HG02870 (cell line): ENCODE results near the gene PHAF1.
A peak's percentile ranks its signal among the peaks of the same experiment; 100 is the strongest.

ENCODE experiments used
- ATAC-seq: cut with Tn5 transposase; IDR thresholded peaks from one replicate; pipeline ENCODE4 v1.9.1; 2021; ENCODE audit warnings: mild to moderate bottlenecking, moderate library complexity; ENCODE audit not compliant: unreplicated experiment

PHAF1 gene

DNA sequence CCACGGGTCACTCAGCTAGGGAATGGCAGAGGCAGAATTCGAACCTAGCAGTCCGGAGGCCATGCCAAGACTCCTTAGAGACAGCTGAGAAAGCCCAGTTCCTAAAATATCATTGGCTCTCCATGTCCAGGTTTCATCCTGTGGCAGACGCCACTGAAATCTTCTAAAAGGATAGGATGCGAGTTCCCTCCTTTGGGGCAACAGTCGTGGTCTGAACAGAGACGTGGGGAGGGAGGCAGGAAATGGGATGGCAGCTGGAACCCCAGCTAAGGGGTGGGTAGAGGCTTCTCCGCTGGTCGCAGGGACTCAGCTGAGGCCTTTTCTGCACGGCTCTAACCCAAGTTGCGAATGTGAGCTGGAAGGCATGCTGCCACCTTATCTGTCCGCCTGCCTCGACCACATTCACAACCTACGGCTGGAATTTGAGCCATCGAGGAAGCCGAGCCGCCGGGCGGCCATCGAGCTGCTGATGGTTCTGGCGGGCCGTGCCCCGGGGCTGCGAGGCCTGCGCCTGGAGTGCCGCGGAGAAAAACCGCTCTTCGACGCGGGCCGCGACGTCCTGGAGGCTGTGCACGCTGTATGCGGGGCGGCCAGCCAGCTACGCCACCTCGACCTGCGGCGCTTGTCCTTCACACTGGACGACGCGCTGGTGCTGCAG lies 52.9 kb downstream of the PHAF1 start:
- no peak for ATAC-seq

DNA sequence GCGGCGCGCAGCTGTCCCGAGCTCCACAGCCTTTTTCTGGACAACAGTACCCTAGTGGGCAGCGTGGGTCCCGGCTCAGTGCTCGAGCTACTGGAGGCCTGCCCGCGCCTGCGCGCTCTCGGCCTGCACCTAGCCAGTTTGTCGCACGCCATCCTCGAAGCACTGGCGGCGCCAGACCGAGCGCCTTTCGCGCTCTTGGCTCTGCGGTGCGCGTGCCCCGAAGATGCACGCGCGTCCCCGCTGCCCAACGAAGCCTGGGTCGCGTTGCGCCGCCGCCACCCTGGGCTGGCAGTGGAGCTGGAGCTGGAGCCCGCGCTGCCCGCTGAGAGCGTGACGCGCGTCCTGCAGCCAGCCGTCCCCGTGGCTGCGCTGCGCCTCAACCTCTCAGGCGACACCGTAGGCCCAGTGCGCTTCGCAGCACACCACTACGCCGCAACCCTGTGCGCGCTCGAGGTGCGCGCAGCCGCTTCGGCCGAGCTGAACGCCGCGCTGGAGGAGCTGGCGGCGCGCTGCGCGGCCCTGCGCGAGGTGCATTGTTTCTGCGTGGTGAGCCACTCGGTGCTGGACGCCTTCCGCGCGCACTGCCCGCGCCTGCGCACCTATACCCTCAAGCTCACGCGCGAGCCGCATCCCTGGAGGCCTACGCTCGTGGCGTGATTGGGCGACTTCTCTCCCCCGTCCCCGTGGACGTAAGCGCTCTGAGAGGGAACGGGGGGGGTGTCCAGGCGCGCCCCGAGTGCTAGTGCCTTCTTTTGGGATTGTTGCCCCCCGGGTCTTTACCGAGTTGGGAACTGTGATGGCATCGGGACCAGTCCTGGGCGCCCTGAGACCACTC lies 53.6 kb downstream of the PHAF1 start:
- no peak for ATAC-seq

DNA sequence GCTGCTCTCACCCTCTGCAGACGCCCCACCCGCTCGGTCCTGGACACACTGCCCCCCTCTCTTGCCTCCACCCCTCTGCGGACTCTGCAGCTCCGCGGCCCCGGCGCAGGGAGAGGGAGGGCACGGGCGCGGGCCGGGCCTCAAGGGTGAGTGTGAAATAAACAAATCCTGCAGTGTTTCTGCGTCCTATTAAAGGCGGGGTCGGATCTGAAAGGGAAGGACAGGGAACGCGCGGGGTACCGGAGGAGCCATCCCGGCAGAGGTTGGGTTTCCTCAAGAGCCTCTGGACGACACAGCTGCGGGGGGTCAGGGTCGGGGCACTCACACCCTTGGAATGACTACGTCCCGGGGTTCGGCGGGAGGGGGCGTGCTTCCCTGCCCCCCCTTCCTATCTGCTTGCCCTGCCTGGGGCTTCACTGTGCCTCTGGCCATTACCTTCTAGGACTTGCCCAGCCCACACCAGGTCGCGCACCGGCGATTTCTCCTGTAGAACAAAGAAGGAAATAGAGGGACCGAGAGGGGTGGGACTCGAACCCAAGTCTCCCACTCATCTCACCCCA lies 54.3 kb downstream of the PHAF1 start:
- ATAC-seq = no peak

DNA sequence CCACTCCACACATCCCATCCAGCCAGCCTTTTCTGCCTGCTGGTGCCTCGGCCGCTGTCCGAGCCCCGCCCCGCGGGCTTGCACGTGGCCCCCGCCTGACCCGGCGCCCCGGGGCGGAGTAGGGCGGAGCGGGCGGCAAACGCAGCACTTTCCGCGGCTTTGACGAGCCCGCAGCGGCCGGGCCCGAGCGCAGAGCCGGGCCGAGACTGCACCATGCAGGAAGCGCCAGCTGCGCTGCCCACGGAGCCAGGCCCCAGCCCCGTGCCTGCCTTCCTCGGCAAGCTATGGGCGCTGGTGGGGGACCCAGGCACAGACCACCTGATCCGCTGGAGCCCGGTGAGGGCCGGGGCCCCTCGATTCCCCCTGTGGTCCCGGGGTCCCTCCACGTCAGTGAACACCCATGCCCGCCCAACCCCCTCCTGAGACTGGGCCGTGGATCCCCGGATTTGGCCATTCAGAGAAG lies 54.9 kb downstream of the PHAF1 start, which contains the start of gene HSF4:
Gene HSF4, plus strand, starts transcription at position 147 of the 463 bp plus-strand sequence. Its CDS starts 67 bp downstream, at position 214.
- no peak for ATAC-seq

DNA sequence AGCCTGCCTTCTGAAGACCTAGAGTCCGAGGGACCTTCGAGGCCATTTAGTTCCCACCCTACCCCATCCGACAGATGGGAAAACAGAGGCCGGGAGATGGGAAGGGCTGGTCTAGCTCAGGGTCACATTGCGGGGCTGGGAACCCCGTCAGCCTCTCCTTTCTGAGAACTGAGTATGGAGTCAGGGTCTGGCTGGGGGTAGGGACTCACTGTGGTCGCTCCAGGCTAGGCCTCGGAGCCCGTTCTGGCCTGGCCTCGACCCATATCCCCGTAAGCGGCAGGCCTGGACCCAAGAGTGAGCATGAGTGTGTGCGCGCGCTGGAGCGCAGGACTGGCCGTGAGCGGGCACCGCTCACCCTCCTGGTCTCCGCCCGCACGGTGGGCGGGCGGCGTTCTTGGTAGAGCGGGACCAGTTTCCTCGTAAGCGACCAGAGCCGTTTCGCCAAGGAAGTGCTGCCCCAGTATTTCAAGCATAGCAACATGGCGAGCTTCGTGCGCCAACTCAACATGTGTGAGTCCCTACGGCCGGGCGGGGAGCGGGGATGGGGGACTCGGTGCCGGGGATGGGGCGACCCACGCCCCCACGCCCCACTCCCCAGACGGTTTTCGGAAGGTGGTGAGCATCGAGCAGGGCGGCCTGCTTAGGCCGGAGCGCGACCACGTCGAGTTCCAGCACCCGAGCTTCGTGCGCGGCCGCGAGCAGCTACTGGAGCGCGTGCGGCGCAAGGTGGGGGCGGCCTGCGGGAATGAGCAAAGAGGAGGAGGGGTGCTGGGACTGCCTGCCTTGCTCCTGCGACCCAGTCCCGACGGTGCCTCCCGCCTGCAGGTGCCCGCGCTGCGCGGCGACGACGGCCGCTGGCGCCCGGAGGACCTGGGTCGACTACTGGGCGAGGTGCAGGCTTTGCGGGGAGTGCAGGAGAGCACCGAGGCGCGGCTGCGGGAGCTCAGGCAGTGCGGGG lies 55.7 kb downstream of the PHAF1 start:
- ATAC-seq = no peak

DNA sequence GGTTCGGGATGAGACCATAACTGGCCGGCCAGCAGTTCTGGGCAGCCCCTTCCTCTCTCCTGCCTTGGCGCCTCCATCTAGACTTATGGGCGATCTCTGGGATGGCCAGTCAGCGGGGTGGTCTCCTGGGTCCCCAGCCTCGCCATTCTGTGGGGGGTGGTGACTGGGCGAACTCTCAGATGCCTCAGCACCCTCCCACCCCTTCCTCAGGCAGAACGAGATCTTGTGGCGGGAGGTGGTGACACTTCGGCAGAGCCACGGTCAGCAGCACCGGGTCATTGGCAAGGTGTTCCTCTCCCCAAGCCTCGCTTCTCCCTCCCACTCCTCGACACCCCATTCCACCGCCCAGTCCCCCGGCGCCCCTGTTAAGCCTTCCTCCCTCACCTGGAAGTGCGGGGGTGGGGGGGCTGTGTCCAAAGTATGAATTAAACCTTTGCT lies 56.4 kb downstream of the PHAF1 start:
- ATAC-seq = no peak

DNA sequence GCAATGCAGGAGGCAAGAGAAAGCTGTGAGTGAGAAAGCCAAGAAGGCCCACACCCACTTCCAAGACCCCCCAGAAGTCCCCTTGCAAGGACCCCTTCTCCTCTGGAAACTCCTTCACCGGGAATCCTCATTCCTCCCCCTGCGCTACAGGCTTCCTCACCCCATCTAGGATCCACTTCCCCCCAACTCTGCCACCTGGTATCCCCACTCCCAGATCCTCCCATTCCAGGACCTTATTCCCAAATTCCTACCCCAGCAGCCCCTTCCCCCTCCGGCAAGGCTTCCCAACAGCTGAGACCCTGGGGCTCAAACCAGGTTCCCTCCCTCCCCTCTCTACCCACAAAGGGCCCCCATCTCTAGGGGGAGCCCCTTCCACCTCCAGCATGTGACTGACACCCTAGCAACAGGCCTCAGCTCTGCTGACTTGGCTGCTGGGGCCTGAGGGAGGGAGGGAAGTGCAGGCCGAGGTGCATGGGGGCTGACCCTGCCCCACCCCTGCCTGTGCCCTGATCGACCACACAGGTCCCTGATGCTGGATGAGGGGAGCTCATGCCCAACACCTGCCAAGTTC lies 56.9 kb downstream of the PHAF1 start:
- ATAC-seq = no peak

DNA sequence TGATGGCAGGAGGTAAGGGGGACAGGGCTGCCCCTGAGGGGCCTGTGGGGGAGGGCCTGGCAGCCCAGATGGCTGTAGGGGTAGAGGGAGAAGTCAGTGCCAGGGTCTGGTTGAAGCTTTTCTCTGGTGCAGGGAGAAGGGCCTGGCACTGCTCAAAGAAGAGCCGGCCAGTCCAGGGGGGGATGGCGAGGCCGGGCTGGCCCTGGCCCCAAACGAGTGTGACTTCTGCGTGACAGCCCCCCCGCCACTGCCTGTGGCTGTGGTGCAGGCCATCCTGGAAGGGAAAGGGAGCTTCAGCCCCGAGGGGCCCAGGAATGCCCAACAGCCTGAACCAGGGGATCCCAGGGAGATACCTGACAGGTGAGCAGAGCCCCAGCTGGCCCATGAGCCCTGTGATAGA lies 57.8 kb downstream of the PHAF1 start:
- no peak for ATAC-seq

DNA sequence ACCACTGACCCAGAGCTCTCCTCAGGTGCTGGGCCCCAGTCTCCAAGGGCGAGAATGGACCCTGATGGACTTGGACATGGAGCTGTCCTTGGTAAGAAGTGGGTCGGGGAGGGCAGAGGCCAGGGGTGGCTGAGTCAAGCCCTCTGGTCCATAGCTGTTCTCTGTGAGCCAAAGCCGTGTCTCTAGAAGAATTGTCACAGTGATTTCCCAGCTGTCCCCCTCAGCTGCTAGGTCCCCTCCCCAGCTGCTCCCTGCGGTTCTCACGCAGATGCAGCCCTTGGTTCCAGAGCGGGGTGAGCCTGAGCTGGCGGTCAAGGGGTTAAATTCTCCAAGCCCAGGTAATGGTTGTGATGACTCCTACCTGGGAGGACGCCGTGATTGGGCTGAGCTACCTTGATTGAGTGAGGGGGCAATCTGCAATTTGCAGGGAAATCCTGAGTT lies 59.3 kb downstream of the PHAF1 start:
- ATAC-seq = no peak

DNA sequence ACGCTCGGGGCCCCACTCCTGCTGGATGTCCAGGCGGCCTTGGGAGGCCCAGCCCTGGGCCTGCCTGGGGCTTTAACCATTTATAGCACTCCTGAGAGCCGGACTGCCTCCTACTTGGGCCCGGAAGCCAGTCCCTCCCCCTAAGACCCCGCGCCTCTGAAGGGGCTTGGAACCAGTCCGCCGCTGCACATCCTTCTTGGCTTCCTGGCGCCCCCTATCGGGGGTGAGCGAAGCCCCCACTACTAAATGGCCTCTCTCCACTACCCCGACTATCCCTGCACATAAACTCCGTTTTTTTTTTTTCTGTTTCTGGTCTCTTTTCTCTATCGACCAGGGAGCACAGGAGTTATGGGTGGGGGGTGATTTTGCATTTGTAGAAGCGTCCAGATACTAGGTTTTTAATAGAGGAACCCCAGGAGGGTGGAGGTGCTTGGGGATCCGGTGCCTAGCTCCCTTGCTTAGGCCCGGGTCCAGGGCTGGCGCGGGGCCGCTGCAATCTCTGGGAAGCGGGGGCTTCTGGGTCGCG lies 60.0 kb downstream of the PHAF1 start:
- ATAC-seq = no peak

DNA sequence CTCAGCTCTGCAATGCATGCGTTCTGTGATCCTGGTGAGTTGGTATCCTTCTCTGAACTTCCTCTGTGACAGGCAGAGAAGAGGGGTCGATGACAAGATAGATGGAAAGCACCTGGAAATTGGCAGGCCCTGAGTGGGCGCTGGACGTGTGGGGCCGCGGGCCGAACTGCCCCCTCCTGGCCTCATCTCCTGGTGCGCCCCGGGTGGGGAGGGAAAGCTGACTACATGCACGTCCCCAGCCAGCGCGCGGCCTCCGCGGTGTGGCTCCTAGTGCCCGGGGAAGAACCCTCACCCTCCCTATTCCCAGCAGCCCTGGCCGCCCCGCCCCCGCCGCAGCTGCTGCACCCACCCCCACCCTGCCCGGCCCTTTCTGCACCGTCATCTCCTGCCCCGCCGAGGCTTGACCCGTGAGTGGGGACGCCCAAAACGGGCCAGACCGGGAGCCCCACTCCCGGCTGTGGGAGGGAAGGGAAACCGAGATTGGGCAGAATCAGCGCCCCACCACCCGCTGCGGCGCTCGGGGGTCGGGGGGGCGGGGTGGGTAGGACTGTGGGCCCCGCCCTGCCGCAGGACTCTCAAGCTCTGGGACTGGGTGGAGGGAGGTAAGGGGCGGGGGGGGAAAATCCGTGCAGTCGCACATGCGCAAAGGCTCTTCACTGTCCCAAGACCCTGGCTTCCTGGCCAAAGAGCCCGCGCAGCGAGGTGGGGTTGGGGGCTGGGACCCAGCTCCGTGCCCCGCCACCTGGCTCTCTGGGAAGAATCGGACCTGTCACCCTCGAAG lies 60.6 kb downstream of the PHAF1 start, which contains the start of gene NOL3:
Gene NOL3, plus strand, starts transcription at position 371 of the 781 bp plus-strand sequence.
- ATAC-seq = peak; percentile 44

DNA sequence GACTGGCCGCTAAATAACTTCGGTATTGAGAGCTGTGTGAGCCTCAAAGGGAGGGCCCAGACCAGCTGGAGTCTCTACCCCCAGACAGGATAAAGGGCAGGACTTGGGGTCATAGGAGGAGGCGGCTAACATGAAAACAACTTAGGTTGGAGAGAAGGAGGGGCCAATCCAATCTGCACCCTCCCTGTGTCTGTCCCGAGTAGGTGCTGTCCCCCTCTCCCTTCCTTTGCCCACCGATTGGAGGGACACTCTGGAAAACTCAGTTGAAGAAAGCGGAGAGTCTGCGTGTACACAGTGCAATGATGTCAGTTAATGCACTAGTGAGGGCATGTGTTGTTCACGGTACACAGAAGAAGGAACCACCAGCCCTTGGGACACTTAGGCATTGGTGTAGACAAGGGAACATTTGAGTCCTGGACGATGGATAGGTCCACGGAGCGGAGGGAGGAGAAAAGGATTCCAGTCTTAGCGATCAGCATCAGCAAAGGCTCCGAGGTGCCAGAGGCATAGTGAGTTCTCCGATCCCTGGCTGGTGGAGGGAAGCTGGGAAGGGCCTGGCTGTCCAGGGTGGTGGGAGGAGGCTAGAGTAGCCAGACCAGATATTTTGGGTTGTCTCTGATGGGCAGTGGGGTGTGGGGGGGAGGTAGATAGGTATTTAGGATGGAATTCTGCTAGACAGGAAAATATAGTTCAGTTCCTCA lies 61.4 kb downstream of the PHAF1 start:
- peak; percentile 4 for ATAC-seq

DNA sequence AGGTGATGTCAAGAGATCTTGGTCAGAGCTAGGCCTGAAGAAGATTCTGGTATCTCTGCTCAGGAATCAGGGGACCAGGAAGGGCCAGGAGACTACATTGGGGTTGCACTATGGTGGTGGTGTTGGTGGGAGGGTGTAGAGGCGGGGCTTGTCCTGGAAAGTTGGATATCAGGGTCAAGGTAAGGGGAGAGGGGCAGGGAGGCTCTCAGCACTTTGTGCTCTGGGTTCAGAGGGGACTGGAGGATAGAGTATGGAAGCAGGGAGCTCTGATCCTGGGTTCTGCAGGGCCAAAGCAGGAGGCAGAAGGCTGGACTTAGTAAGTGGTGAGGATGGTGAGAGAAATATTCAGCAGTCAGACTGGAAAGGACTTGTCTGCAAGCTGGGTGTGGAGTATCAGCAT lies 63.6 kb downstream of the PHAF1 start:
- ATAC-seq = no peak

DNA sequence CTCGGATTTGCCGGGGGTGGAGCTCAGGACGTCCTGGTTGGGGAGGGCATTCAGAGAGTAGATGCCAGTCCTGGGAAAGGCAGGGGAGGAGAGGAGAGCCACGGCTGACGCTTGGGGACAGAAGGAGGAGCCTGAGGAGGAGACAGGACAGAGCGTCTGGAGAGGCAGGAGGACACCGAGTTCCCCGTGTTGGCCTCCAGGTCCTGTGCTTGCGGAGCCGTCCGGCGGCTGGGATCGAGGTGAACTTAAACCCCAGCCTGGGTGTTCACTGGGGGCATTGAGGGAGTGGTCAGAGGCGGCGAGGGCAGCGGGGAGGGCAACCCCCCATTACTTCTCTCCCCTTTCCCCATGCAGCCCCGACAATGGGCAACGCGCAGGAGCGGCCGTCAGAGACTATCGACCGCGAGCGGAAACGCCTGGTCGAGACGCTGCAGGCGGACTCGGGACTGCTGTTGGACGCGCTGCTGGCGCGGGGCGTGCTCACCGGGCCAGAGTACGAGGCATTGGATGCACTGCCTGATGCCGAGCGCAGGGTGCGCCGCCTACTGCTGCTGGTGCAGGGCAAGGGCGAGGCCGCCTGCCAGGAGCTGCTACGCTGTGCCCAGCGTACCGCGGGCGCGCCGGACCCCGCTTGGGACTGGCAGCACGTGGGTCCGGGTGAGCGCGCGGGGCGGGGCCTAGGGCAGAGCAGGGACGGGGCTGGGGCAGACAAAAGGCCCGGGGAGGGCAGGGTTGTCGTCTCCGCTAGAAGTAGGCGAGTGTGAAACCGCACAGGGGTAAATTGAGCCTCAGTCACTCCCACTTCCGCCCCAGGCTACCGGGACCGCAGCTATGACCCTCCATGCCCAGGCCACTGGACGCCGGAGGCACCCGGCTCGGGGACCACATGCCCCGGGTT lies 64.3 kb downstream of the PHAF1 start:
- no peak for ATAC-seq

DNA sequence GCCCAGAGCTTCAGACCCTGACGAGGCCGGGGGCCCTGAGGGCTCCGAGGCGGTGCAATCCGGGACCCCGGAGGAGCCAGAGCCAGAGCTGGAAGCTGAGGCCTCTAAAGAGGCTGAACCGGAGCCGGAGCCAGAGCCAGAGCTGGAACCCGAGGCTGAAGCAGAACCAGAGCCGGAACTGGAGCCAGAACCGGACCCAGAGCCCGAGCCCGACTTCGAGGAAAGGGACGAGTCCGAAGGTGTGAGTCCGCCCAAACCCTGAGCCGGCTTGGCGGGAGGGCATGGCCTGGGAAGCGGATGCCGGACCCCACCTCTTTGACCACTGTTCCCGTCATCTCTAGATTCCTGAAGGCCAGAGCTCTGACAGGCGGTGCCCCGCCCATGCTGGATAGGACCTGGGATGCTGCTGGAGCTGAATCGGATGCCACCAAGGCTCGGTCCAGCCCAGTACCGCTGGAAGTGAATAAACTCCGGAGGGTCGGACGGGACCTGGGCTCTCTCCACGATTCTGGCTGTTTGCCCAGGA lies 65.0 kb downstream of the PHAF1 start:
- ATAC-seq = no peak

DNA sequence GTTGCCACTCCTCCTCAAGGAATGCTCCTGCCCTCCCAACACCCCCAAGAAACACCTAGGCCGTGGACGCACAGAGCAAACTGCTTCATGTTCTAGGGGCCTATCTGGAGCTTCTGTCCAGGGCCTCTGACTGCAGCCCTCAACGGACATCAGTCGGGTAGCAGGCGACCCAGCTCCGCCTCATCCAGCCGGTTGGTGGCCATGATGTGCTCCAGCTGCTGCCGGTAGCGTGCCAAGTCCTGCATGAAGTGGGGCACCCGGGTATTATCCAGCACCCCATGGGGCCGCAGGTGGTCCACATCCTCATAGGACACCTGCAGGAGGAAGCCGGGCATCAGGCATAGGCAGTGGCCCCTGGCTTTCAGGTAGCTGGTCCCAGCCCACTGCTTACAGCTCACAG lies 66.9 kb downstream of the PHAF1 start:
- no peak for ATAC-seq
